Spleen (tissue), 7 donors: ENCODE results near the gene GRPR.

Source experiments
- CTCF ChIP-seq, 11 experiments: fragments of 200-600 bp in 7 of 11; fragments of 450-650 bp in 4 of 11; sonication (generic) in 4 of 11; IDR thresholded peaks in 8 of 11; conservative IDR thresholded peaks in 3 of 11; 1 replicate in 7 of 11; 2 replicates in 4 of 11; pipeline versions ENCODE4 v1.4.0 to v1.8.0; 2016 to 2021; ENCODE audit warnings: antibody characterized with exemption in 11 of 11, inconsistent platforms in 4 of 11, mild to moderate bottlenecking in 1 of 11
- POLR2A ChIP-seq, 3 donors: fragments of 450-650 bp; IDR thresholded peaks; one replicate each; pipeline ENCODE4 v1.5.1; 2017; ENCODE audit warnings: antibody characterized with exemption in 3 of 3, mild to moderate bottlenecking in 1 of 3
- donor health status: DM: no; HTN: no; CAD: no; lungs with moderate emphysema.
- donor health status: DM: no; HTN: no; CAD: no.
- donor health status: DM: no; HTN: no; CAD: no.

GRCh38 chrX:16076834-16077233, 46.5 kb upstream of the GRPR start:
- TF ChIP-seq CTCF (IDR thresholded peaks at IDR 0.05 in 8 of 11, conservative IDR thresholded peaks at IDR 0.05 in 3 of 11) (no peak), POLR2A (IDR thresholded peaks at IDR 0.05) (no peak)
